A549 (cell line): ENCODE results near the gene RAI14.

Experiments
- TF ChIP-seq, protein P1 (sequence below): fragments of 450-650 bp; IDR thresholded peaks from 2 replicates; pipeline ENCODE4 v1.6.1; 2014; ENCODE audit warnings: antibody characterized with exemption
- TF ChIP-seq, protein P2 (sequence below): fragments of >200 bp; sonication (Bioruptor Twin); formaldehyde crosslinking; IDR thresholded peaks from 3 replicates; pipeline ENCODE4 v1.5.1; 2016

DNA sequence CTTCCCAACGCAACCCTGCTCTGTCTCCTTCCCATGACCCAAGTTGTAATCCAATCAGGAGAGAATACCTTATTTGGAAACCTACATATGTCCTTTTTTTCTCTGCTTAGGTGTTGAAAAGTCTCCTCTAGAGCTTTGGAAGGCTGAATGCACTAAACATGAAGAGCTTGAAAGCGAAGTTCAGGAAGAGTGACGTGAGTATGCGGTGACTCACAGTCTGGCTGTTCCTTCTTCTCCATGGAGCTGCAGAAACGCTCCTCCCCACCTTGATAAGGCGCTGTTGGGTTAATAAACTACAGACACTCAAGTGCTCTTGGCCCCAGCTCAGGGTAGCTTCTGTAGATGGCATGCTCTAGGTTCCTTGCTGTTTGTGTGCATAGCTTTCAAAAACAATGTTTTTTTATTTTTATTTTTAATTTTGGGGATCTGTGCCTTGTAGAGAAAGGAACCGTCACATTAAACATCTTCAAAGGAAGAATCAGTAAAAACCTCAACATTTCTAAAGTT is 30.7 kb downstream of the RAI14 start:
- TF ChIP-seq, protein P1, sequence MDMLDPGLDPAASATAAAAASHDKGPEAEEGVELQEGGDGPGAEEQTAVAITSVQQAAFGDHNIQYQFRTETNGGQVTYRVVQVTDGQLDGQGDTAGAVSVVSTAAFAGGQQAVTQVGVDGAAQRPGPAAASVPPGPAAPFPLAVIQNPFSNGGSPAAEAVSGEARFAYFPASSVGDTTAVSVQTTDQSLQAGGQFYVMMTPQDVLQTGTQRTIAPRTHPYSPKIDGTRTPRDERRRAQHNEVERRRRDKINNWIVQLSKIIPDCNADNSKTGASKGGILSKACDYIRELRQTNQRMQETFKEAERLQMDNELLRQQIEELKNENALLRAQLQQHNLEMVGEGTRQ = no peak
- TF ChIP-seq, protein P2, sequence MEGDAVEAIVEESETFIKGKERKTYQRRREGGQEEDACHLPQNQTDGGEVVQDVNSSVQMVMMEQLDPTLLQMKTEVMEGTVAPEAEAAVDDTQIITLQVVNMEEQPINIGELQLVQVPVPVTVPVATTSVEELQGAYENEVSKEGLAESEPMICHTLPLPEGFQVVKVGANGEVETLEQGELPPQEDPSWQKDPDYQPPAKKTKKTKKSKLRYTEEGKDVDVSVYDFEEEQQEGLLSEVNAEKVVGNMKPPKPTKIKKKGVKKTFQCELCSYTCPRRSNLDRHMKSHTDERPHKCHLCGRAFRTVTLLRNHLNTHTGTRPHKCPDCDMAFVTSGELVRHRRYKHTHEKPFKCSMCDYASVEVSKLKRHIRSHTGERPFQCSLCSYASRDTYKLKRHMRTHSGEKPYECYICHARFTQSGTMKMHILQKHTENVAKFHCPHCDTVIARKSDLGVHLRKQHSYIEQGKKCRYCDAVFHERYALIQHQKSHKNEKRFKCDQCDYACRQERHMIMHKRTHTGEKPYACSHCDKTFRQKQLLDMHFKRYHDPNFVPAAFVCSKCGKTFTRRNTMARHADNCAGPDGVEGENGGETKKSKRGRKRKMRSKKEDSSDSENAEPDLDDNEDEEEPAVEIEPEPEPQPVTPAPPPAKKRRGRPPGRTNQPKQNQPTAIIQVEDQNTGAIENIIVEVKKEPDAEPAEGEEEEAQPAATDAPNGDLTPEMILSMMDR = no peak
